A549 (cell line): ENCODE measurements around the gene HSPB1. TPM values are rescaled to one million over a fixed set of nuclear protein-coding genes. Genes with fewer than 3 reads are reported as not detected.
A peak's percentile ranks its signal among the peaks of the same experiment; 100 is the strongest.
"Not testable (repeated sequence)": the region's sequence is repeated elsewhere in the genome, so short reads cannot be mapped to it uniquely, and the experiment has no call there.

Experiments used
- ATAC-seq, 2 experiments: fragments of 200-7000 bp in 1 of 2; fragments of >200 bp in 1 of 2; cut with Nextera tagmentation in 1 of 2; cut with Tn5 transposase in 1 of 2; 3 replicates each; pipeline versions ENCODE4 v1.8.0 to v1.9.1; 2018 to 2020; ENCODE audit warnings: mild to moderate bottlenecking in 1 of 2, moderate library complexity in 1 of 2
- CTCF ChIA-PET: fragments of 300-600 bp; sonication (Branson Sonifier 250); formaldehyde crosslinking; extraction: SDS; loops from one replicate; lab custom pipeline; 2021; ENCODE audit warnings: antibody characterized with exemption, inconsistent platforms; lab: Yijun Ruan, JAX
- POLR2A ChIA-PET: fragments of 350-600 bp; formaldehyde crosslinking; extraction: SDS; loops from one replicate; lab custom pipeline; 2021; ENCODE audit warnings: antibody characterized with exemption, inconsistent platforms; lab: Yijun Ruan, JAX
- DNase-seq, 2 experiments: peaks; one replicate each; pipeline versions ENCODE4 v3.0.0 to v3.0.0-alpha.2; 2011 to 2016; ENCODE audit warnings: low read depth in 1 of 2, low spot score in 1 of 2
- FAIRE-seq: peaks from 2 replicates; lab custom pipeline; 2011; peaks lifted over from hg19 to GRCh38; lab: Jason Lieb, UNC
- H3K27ac ChIP-seq, 2 experiments: fragments of >200 bp; sonication (Bioruptor Twin); formaldehyde crosslinking; 3 replicates each; pipeline ENCODE4 v1.5.1; 2016 to 2017
- H3K4me1 ChIP-seq: fragments of >200 bp; sonication (Bioruptor Twin); formaldehyde crosslinking; 3 replicates; pipeline ENCODE4 v1.6.1; 2016
- H3K4me2 ChIP-seq: fragments of >200 bp; sonication (Bioruptor Twin); formaldehyde crosslinking; 3 replicates; pipeline ENCODE4 v1.6.1; 2016
- H3K4me3 ChIP-seq: fragments of >200 bp; sonication (Bioruptor Twin); formaldehyde crosslinking; 3 replicates; pipeline ENCODE4 v1.5.1; 2016
- H3K9me3 ChIP-seq: fragments of >200 bp; sonication (Bioruptor Twin); formaldehyde crosslinking; 3 replicates; pipeline ENCODE4 v1.6.1; 2016
- BHLHE40 ChIP-seq: IDR thresholded peaks from 2 replicates; pipeline ENCODE4 v1.6.1; 2012; ENCODE audit warnings: low read depth, low read length, inconsistent platforms
- CTCF ChIP-seq: fragments of >200 bp; sonication (Bioruptor Twin); formaldehyde crosslinking; IDR thresholded peaks from 3 replicates; pipeline ENCODE4 v1.5.1; 2016
- ESRRA ChIP-seq: fragments of 150-350 bp; IDR thresholded peaks from 2 replicates; pipeline ENCODE4 v1.6.1; 2014; ENCODE audit warnings: mild to moderate bottlenecking, low read length, borderline replicate concordance
- GATA3 ChIP-seq: IDR thresholded peaks from 2 replicates; pipeline ENCODE4 v1.6.1; 2012; ENCODE audit warnings: borderline replicate concordance
- HDAC2 ChIP-seq: fragments of 200-600 bp; sonication (generic); IDR thresholded peaks from 2 replicates; pipeline ENCODE4 v1.6.1; 2016
- HMGXB4 ChIP-seq: fragments of 250-450 bp; sonication (Bioruptor Pico); IDR thresholded peaks from 2 replicates; pipeline ENCODE4 v1.5.0; 2021; ENCODE audit warnings: mild to moderate bottlenecking, moderate library complexity, borderline replicate concordance
- HOXB13 ChIP-seq: fragments of 250-450 bp; sonication (Bioruptor Pico); IDR thresholded peaks from 2 replicates; pipeline ENCODE4 v1.5.0; 2020; ENCODE audit warnings: low read depth, mild to moderate bottlenecking, moderate library complexity
- KDM1A ChIP-seq: fragments of 200-600 bp; sonication (generic); IDR thresholded peaks from 2 replicates; pipeline ENCODE4 v1.6.1; 2016; ENCODE audit warnings: low read depth, mild to moderate bottlenecking
- KDM5A ChIP-seq: fragments of 200-600 bp; sonication (generic); IDR thresholded peaks from 2 replicates; pipeline ENCODE4 v1.6.1; 2016; ENCODE audit warnings: antibody characterized with exemption, mild to moderate bottlenecking
- POLR2A ChIP-seq: IDR thresholded peaks from 2 replicates; pipeline ENCODE4 v1.6.1; 2012; ENCODE audit warnings: mild to moderate bottlenecking, low read length
- POLR2AphosphoS2 ChIP-seq: conservative IDR thresholded peaks from 2 replicates; pipeline ENCODE4 v1.6.1; 2012; ENCODE audit warnings: low read length, improper control_type of control experiment, inconsistent platforms
- RFX5 ChIP-seq: fragments of 450-650 bp; IDR thresholded peaks from 2 replicates; pipeline ENCODE4 v1.7.1; 2014; ENCODE audit warnings: antibody characterized with exemption, mild to moderate bottlenecking, moderate library complexity
- WGBS: methylation state at CpG from one replicate; pipeline ENCODE4 v1.1.6; 2017; ENCODE audit errors: missing lambda C conversion rate; 5-methylcytosine and 5-hydroxymethylcytosine counted together
- polyA plus RNA-seq, 4 experiments: library from polyadenylated mRNA; depleted of rRNA in 3 of 4; stranded (reverse); fragments of >200 nt; fragmentation: RNase III in 1 of 4; extraction: RNeasy Plus Mini Kit Qiagen cat#74134 plus additional on column Dnase treatment in 1 of 4; gene quantifications; 2 replicates in 3 of 4; 3 replicates in 1 of 4; pipeline ENCODE4 v1.2.3, GENCODE V29; 2011 to 2017
- TF ChIP-seq, protein P1 (sequence below): IDR thresholded peaks from 2 replicates; pipeline ENCODE4 v1.6.1; 2012

The HSPB1 gene
- polyA plus RNA-seq, 2 of the 4 experiments (the other 2 are of a cell fraction), result 209 to 620 TPM

- 80% methylated on average over 8 of the region's 10 CpGs for WGBS
Observed at GRCh38 chr7:76304888-76305375, 2.5 kb downstream of the HSPB1 start.

DNA sequence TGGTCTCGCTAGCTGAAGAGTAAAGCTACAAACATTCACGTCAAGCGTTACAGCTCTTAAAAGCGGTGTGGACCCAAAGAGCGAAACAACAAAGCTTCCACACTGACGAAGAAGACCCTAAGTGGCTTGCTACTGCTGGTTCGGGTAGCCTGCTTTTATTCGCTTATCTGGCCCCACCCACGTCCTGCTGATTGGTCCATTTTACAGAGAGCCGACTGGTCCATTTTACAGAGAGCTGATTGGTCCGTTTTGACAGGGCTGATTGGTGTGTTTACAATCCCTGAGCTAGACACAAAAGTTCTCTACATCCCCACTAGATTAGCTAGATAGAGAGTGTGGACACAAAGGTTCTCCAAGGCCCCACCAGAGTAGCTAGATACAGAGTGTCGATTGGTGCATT is 6.4 kb downstream of the HSPB1 start:
- not testable (repeated sequence) for FAIRE-seq
- 89% methylated on average over 12 of the region's 12 CpGs for WGBS

More at GRCh38 chr7:76304888-76305375, 2.5 kb downstream of the HSPB1 start:
- ChIA-PET POLR2A (interaction anchor here (1.2 to 4.1 kb wide), 3 partner anchors 11 to 13 kb away, joined by 3 to 20 read pairs (median 20); no protein-coding TSS in a partner anchor), CTCF (interaction anchor here (0.6 to 32.9 kb wide), 5 partner anchors 8 to 127 kb away, joined by 4 to 764 read pairs (median 59); partner anchors contain the start of gene HSPB1)
- H3K27ac ChIP-seq, result peak overlapping the region; percentile 96
- H3K4me3 ChIP-seq, result peak overlapping the region; percentile 91; the same call in 1 of the 3 replicates
- peak overlapping the region; percentile 87 for H3K4me2 ChIP-seq
- no peaks in the 10 kb centered on the region for H3K9me3 ChIP-seq
- peaks cover 54% of the 10 kb centered on the region for H3K4me1 ChIP-seq
- ATAC-seq, result no peak
- no peak for DNase-seq
- TF ChIP-seq RFX5, result no peak
- TF ChIP-seq POLR2AphosphoS2, result 0 out of 2 replicates have a peak, but pooled peaks have one; percentile 40
- TF ChIP-seq BHLHE40, result no peak
- peak; percentile 27 for TF ChIP-seq POLR2A
- TF ChIP-seq ESRRA, result no peak
- TF ChIP-seq, protein P1, sequence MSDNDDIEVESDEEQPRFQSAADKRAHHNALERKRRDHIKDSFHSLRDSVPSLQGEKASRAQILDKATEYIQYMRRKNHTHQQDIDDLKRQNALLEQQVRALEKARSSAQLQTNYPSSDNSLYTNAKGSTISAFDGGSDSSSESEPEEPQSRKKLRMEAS, result no peak
- TF ChIP-seq CTCF, result no peak
- TF ChIP-seq KDM5A, result no peak
- TF ChIP-seq KDM1A, result no peak
- TF ChIP-seq HDAC2, result no peak
- no peak for TF ChIP-seq GATA3
- TF ChIP-seq HOXB13 (CRISPR knock-in tag), result no peak
- no peak for TF ChIP-seq HMGXB4 (CRISPR knock-in tag)
- TF ChIP-seq, all 56 proteins: peak for 2
- FAIRE-seq, result no peak

DNA sequence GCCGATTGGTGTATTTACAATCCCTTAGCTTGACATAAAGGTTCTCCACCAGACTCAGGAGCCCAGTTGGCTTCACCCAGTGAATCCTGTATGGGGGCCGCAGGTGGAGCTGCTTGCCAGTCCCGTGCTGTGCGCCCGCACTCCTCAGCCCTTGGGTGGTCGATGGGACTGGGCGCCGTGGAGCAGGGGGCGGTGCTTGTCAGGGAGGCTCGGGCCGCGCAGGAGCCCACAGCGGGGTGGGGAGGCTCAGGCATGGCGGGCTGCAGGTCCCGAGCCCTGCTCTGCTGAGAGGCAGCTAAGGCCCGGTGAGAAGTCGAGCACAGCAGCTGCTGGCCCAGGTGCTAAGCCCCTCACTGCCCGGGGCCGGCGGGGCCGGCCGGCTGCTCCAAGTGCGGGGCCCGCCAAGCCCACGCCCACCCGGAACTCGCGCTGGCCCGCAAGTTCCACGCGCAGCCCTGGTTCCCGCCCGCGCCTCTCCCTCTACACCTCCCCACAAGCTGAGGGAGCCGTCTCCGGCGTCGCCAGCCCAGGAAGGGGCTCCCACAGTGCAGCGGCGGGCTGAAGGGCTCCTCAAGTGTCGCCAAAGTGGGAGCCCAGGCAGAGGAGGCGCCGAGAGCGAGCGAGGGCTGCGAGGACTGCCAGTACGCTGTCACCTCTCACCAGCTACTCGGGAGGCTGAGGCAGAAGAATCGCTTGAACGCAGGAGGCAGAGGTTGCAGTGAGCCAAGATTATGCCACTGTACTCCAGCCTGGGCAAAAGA is 7.0 kb downstream of the HSPB1 start:
- H3K27ac ChIP-seq, FAIRE-seq, ATAC-seq, H3K9me3 ChIP-seq, DNase-seq, H3K4me3 ChIP-seq, POLR2A ChIA-PET, H3K4me2 ChIP-seq: not testable (repeated sequence)
- H3K4me1 ChIP-seq, result peaks cover 47% of the 10 kb centered on the region
- CTCF ChIA-PET, result interaction anchor here (1.4 to 32.9 kb wide), 4 partner anchors 3 to 132 kb away, joined by 5 to 764 read pairs (median 412); partner anchors contain the start of gene HSPB1
- WGBS, result 93% methylated on average over 24 of the region's 50 CpGs

More for the DNA sequence above, 6.4 kb downstream of the HSPB1 start:
- Histone ChIP-seq H3K4me1 (peaks cover 48% of the 10 kb centered on the region), H3K27ac (peak overlapping the region in 1 of 2 experiments; percentile 89; a peak in 2 of 6 replicates)
- H3K9me3 ChIP-seq, DNase-seq, POLR2A ChIA-PET, H3K4me3 ChIP-seq, H3K4me2 ChIP-seq, ATAC-seq: not testable (repeated sequence)
- CTCF ChIA-PET, result interaction anchor here (1.4 to 32.9 kb wide), 4 partner anchors 4 to 131 kb away, joined by 5 to 764 read pairs (median 412); partner anchors contain the start of gene HSPB1
